ENCODE data around the gene AFDN.

The AFDN gene

DNA sequence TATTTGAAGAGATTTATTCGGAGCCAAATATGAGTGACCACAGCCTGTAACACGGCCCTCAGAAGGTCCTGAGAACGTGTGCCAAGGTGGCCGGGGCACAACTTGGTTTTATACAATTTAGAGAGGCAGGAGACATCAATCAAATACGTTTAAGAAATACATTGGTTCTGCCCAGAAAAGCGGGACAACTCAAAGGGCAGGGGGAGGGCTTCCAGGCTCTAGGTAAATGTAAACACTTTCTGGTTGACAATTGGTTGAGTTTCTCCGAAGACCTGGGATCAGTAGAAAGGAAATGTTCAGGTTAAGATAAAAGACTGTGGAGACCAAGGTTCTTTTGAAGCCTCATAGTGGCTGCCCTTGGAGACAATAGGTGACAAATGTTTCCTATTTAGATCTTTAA is 151.9 kb downstream of the AFDN start:
- DNase-seq (ENCODE audit: low read depth), result no peak

DNA sequence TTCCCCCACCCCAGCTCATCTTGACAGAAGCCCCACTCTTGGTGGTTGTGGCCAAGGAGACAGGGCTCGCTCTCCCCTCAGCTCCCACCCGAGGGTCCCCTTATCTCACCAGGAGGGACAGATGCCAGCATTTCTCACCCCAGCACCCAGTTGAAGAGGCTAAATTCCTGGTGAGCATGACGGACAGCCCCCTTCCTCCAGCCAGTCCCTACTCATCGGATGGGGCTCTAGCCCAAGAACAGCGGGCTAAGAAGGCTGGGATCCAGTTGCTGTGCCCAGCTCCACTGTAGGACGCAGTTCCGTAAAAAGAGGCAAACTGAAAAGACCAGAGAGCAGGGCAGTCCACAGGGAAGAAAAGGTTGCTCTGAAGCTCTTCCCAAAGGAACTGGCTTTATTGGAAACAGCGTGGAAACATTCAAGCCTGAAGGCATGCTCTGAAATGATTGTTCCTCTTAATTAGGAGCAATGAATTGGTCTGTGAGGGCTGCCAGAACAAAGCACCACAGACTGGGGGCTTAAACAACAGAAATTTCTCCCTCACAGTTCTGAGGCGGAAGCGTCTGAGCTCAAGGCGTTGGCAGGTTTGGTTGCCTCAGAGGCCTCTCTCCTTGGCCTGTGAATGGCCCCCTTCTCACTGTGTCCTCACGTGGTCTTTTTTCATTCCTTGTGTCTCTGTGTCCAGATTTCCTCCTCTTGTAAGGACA is 152.9 kb downstream of the AFDN start:
- no peak for DNase-seq (ENCODE audit: low read depth)

DNA sequence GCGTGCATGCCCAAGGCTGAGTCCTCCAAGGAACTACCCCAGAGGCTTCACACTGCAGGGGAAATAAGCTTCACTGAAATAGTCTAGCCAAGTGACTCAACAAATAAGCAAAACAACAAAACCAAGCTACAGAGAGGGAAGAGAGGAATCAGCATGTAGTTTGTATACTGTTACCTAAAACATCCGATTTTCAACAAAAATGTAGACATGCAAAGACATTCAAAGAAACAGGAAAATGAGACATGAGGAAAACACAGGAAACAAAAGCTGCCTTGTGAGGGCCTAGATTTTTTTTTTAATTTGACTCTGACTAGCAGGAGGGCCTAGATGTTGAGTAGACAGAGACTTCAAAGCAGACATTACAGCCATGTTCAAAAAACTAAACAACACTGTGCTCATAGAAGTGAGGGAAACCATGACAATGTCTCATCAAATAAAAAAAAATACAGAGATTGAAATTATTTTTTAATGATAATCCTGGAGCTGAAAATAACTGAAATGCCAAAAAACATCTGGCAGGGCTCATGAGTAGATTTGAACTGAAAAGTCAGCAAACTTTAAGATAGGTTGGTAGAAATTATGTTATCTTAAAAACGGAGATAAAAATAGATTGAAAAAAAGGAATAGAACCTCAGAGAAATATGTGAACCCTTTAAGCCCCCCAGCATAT is 154.3 kb downstream of the AFDN start:
- no peak for DNase-seq (ENCODE audit: low read depth)

DNA sequence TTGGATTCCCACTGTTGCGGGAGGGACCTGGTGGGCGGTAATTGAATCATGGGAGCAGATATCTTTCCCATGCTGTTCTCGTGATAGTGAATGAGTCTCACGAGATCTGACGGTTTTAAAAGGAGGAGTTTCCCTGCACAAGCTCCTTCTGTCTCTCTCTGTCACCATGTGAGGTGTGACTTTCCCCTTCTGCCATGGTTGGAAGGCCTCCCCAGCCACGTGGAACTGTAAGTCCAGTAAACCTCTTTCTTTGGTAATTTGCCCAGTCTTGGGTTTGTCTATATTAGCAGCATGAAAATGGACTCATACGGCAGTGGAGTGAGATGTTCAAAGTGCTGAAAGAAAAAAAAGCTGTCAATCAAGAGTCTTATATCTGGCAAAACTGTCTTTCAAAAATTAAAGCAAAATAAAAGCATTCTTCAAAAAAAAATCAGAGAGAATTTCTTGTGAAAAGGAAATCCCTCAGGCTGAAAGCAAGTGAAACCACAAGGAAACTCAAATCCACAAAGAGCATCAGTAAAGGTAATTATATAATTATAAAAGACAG is 155.3 kb downstream of the AFDN start:
- no peak for DNase-seq (ENCODE audit: low read depth)

DNA sequence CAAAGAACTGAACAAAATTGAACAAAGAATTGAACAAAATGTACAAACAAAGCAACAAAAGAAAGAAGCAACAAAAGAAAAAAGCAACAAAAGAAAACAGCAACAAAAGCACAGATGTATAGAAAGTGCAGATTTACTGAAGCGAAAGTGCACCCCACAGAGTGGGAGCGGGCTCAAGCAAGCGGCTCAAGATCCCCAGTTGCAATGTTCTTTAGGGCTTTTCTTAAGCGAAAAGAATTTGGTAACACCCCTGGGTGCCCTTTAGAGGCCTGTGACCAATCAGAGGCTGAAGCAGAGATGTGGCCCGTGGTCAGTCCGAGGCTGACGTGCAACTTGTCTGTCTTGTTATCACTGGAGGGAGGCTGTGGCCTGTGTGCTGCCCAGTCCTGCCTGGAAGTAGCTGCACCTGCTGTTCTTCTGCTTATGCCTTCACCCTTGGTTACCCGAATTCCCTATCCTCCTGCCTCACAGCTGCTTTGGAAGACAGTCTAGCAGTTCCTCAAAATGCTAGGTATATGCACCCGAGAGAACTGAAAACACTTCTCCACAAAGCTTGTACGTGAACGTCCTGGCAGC is 157.5 kb downstream of the AFDN start:
- DNase-seq (ENCODE audit: low read depth), result no peak

DNA sequence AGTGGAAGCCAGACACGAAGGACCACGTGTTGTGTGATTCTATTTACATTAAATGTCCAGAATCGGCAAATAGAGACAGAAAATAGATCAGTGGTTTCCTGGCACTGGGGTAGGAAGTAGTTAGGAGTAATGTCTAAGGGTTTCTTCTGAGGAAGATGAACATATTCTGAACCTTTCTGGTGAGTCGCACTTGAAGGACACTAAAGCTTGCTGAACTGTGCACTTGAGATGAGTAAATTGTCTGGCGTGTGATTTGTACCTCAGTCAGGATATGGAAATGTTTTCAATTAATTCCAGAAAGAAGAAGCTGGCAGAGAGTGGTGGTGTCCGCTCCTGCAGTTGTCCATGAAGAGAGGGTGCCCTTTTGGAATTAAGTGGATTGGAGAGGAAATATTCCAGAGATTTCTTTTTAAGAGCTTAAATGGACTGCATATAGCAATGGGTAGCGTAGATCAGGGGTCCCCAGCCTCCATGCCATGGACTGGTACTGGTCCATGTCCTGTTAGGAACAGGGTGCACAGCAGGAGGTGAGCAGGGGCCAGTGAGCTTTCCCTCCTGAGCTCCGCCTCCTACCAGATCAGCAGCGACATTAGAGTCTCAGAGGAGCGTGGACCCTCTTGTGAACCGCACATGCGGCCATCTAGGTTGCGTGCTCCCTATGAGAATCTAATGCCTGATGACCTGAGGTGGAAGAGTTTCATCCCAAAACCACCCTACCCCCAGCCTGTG is 158.3 kb downstream of the AFDN start:
- no peak for DNase-seq (ENCODE audit: low read depth)

DNA sequence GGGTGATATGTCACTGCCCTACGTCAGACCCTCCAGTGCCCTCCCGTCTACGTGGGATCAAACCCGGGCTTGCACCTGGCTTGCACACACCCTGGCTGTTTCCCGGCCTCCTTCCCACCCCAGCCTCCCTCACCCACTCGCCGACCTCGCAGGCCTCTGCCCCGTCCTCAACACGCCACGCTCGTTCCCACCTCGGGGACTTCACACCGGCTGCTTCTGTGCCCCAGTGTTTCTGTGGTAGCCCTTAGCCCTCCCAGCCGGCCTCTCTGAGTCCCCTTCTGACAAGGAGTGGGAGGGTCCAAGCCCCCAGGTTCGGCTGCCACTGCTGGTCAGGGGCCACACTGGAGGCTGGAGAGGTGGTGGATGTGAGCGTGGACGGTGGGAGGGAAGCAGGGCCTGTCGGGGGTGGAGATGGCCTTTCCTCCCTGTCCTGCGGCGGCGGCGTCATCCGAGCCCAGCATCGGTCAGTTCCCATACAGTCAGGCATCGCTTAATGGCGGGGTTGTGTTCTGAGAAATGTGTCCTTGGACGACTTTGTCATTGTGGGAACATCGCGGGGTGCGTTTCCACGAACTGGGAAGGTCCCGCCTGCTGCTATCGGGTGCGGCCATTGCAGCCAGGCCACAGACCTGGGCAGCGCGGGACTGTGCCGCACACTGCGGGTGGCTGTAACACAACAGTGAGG is 159.3 kb downstream of the AFDN start:
- DNase-seq (ENCODE audit: low read depth), result no peak

DNA sequence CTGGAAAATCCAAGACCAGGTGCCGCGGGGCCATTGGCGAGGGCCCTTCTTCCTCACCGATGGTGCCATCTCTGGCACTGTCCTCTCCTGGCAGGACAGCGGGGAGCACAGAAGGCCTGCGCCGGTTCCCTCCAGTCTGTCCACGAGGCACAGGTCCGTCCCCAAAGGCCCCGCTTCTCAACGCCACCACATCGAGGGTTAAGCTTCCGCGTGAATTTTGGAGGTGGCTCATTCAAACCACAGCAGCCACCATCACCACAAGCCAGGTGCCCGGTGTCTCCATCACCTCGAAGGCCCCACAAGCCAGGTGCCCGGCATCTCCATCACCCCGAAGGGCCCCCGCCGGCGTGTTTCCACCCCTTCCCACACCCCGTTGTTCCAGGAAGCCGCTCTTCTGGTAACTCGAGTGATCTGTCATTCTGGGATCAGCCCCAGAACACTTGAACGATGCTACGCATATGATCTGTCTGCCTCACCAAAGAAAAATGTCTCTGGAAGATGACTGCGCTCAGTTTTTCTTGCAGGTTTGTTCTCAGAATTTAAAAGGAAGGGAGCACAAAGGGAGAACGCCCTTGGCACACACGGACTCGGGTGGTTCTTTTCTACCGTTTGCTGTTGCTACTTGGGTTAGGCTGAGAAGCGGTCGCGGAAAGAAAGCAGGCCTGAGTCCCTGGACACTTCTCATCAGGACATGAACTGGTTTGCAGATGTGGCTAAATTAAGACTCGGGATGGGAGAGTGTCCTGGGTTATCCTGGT is 160.9 kb downstream of the AFDN start:
- DNase-seq (ENCODE audit: low read depth), result no peak

DNA sequence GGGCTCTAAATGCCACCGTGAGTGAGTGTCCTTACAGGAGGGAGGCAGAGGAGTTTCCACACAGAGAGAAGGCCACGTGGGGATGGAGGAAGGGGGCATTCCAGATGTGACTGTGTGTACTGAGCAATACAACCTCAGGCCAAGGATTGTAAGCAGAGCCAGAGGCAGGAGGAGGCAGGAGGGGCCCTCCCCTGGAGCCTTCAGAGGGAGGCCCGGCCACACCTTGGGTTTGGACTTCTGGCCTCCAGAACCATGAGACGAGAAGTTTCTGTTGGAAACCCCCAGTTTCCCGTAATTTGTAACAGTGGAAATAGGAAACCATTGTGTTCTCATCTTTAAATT is 161.4 kb downstream of the AFDN start:
- no peak for DNase-seq (ENCODE audit: low read depth)

DNA sequence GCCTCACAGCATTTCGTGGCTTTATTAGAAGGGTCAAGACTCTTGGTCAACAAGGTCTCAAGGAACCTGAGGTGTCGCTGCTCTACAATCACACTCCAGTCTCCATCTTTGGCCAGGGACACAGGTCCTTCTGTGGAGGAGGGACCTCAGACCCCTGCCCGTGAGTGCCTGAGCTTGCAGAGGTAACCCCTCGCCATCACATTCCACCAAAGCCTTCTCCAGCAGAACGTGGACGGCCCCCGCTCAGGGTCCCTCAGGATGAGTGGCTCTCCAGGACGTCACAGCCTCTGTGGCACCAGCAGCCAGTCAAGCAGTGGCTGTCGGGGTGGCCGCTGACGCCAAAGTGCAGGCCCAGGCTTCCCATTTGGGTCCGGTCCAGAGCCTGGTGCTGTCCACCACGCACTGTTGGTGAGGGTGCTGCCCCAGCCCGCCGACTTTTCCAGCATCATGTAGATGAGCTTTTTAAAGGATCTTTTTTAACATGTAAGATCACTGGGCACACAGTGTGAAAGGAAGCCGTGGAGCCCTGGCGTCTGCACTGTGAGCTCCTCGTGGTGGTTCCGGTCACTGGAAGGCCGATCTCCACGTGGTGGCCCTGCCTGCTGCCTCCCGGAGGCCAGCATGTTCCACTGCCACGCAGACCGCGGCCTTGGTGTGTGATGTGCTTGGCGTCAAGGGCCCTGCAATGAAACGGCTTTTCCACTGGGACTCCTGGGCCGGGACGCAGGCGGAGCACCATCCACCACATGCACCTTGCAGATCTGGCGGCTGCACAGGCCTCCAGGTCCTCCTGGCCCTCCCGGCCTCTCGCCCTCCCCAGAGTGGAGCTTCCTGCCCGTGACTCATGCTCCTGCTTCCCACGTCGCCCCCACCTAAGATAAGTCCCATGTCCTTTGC is 162.5 kb downstream of the AFDN start:
- DNase-seq (ENCODE audit: low read depth), result no peak

DNA sequence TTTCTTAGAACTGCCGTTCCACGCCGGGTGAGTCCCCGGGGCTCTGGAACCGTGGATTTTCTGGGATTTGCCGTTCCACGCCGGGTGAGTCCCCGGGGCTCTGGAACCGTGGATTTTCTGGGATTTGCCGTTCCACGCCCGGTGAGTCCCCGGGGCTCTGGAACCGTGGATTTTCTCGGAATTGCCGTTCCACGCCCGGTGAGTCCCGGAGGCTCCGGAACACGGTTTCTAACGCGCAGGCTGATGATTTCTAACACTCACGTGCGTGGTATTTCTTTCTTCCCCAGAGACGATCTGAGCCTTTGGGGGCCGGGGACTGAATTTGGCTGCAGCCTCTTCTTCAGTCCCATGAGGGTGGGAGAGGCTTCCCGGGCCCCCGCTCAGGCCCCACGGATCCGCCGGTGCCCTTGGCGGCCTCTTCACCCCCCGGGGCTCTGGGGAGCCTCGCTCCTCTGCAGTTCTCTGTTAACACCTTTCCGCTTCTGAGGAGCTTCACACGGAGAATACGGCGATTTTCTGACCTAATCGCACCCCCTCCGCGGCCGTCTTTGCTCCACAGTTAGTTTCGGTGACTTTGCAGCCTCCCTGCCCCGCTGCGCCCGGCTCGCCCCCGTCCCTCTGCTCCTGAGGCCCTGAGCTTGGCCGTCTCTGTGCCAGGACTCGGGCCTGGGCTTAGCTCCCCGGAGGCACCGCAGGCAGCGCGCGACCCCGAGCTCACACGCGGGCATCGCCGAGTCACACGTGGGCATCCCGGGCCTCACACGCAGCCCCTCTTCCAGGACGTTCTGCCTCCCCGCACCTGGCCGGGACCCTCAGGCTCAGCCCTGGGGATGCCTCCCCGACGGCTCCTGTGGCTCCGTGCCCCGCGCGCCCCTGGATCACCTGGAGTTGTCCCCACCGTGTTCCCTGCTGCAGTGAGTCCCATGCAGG is 163.6 kb downstream of the AFDN start:
- no peak for DNase-seq (ENCODE audit: low read depth)

DNA sequence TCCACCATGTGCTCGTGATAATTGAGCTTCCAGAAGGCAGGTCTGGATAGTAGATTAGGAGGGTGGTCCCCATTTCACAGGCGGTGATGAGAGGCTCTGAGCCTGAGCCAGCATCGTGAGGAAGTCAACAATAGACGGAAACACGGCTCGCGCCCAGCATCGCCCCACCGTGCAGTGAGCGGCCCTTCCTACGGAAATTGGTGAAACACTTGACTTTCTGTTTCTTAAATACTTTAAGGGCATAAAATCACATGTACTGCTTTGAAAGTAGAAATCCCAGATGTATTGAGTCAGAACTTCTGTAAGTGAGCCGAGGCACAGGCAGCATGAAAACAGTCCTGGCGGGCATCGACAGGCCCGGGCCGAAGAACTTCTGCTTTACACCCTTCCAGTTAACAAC is 166.5 kb downstream of the AFDN start:
- DNase-seq (ENCODE audit: low read depth), result no peak

DNA sequence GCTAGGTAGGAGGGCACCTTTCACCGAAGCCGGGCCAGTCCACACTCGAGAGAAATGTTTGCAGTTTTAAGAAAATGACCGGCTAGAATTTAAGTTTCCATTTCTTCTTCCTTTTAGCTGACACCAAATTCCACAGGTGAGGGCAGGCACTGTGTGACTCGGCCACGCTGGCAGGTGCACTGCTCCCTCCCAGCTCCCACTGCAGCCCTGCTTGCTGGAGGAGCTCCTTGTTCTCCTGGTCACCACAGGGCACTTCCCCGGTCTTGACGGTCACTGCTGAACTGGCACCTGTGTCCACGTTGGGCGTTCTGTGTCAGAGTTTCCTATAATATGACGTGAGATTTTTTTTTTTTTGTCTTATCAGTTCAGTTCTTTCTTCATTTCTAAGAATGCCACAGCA is 167.1 kb downstream of the AFDN start:
- DNase-seq (ENCODE audit: low read depth), result no peak

DNA sequence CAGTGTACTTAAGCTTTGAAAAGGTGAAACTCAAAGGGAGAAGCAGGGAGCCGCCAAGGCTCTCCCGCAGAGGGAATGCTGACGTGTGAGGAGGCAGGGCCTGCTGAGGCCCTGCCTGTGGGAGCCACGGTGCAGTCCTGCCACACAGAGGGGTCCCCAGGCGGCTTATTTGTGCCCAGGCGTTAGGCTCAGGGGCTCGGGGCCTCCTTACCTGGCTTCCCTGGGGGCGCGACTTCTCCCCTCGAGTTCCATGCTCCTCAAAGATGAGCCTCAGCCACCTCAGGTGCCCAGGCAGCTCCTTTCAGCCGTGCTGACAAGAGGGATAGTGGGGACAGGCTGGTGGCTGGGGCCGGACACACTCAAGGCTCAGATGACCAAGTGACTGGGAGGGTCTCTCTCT is 168.6 kb downstream of the AFDN start:
- no peak for DNase-seq (ENCODE audit: low read depth)

DNA sequence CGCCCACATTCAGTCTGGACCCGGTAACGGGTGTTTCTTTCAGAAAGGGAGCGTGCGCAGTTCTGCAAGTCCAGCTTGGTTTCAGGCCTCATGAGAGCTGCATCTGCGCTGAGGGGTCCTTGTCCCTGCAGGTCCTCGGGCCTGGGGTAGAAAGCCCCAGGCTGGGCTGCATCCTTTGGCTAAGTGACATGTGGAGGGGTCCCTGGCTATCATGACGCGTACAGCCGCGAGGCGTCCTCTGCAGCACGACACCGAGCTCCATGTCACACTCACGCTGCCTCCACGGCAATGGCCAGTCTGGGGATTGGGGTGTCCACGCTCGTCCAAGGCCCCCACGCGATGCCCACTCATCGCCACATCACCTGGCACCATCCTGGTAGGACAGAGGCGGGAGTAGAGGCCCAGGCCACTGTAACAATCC is 169.0 kb downstream of the AFDN start:
- DNase-seq (ENCODE audit: low read depth), result no peak

DNA sequence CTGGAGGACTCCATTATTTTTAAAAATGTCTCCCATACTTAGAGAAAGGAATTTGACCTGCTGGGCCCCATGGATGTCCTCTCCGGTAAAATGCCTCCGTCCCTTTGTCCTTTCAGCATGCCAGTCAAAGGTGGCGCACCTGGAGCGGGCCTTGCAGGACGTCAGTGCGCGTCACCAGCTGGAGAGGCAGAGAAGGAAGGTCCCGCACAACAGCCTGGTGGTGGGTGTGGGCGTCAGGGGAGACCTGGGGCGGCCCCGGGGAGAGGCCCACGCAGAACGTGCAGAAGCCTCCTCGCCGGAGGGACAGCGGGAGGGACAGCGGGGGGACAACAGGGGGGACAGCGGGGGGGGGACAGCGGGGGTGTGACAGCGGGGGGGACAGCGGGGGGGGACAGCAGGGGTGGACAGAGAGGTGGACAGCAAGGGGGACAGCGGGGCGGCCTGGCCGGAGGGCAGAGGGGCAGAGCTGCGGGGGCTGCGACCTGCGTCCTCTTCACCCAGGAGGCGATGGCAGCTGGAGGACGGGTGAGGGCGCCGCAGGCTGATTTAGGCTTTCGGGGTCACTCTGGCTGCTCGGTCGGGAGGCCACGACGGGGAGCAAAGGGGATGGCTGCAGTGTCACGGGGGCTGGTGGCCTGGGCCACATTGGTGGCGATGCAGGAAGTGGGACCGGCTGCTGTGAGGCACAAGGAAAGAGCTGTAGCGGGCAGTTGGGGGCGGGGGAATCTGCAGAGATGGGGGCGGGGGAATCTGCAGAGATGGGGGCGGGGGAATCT is 169.9 kb downstream of the AFDN start:
- no peak for DNase-seq (ENCODE audit: low read depth)

DNA sequence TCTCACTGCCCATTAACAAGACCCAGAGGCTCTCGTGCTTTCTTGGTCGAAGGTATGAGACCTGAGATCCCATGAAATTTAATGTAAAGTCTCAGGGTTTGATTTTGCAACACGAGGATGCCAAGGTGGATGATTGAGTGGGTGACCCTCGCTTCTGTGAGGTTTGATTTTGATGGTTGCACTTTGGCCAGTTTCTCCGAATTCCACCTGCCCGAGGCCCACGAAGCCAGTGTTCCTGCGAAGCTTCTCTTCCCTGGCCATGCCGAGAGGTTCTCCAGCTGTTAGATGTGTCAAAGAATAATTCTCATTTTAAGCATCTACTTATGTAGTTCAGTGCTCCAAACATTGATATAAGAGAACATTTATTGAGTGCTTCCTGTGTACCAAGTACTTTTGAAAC is 170.9 kb downstream of the AFDN start, which contains the start of gene KIF25:
Gene KIF25, plus strand, starts transcription at position 30 of the 400 bp plus-strand sequence. CDS start 31,915 bp downstream, outside the sequence.
- DNase-seq (ENCODE audit: low read depth), result no peak

DNA sequence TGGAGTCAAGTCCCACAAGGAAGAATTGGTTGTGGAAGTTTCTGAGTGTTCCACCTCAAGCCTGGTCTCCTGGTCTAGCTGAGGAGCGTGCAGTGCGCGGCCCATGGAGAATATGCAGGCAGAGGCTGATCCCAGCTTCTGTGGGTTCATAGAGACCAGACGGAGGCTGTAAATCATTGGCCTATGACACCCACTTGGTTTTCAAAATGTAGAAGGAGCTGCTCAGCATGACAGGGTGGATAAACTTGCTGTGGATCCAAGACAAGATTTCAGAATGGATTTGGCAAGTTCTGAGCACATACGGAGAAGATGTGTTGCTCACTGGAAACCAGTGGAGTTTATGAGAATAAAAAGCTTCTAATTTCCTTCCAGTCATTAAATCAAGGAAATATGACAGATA is 171.5 kb downstream of the AFDN start:
- no peak for DNase-seq (ENCODE audit: low read depth)

Data from stimulated activated CD8-positive, alpha-beta memory T cell treated with anti-CD3 and anti-CD28 coated beads, Interleukin-15, amount 100 ng/mL, for 1 hour (primary cell).